K562 (cell line): ENCODE measurements around the gene UVRAG. TPM values are rescaled to one million over a fixed set of nuclear protein-coding genes. Genes with fewer than 3 reads are reported as not detected.

Experiments
- ATAC-seq: fragments of 200-7000 bp; cut with Tn5 transposase; 3 replicates; pipeline ENCODE4 v1.9.1; 2020; ENCODE audit warnings: moderate library complexity
- BruUV-seq: library from RNA; stranded (reverse); fragments of 400-500 nt; replicated peaks from 2 replicates; lab custom pipeline; 2021; lab: Mats Ljungman, UMichigan
- CTCF ChIA-PET: fragments of 300-600 bp; formaldehyde crosslinking; extraction: SDS; loops from one replicate; lab custom pipeline; 2021; ENCODE audit warnings: low intra/inter-chr PET ratio; lab: Yijun Ruan, JAX
- POLR2A ChIA-PET: fragments of 300-600, 350-650 bp; sonication (Branson Sonifier 250); formaldehyde crosslinking; extraction: SDS; loops from one replicate; lab custom pipeline; 2021; ENCODE audit warnings: antibody characterized with exemption, inconsistent platforms; lab: Yijun Ruan, JAX
- DNase-seq, 4 experiments: peaks; one replicate each; pipeline versions ENCODE4 v3.0.0 to v3.0.0-alpha.2; 2011 to 2018; ENCODE audit warnings: low spot score in 3 of 4, mixed read lengths in 3 of 4; ENCODE audit errors: extremely low read depth in 1 of 4
- FAIRE-seq: peaks from 2 replicates; lab custom pipeline; 2011; peaks lifted over from hg19 to GRCh38; lab: Jason Lieb, UNC
- H2AFZ ChIP-seq: 2 replicates; pipeline ENCODE4 v1.6.0; 2011; ENCODE audit warnings: low read depth, low read length, control low read depth, inconsistent platforms
- H3K27ac ChIP-seq: fragments of 200-600 bp; 3 replicates; pipeline ENCODE4 v1.8.0; 2011; ENCODE audit warnings: low read depth, mild to moderate bottlenecking, control low read depth, inconsistent platforms, low read length, moderate library complexity, mixed read lengths; ENCODE audit errors: extremely low read depth
- H3K27me3 ChIP-seq, 2 experiments: fragments of 300-600 bp in 1 of 2; 2 replicates in 1 of 2; 3 replicates in 1 of 2; pipeline versions ENCODE4 v1.6.0 to v1.8.0; 2011; ENCODE audit warnings: inconsistent platforms in 2 of 2, low read length in 2 of 2, mild to moderate bottlenecking in 1 of 2, mixed read lengths in 1 of 2, moderate library complexity in 1 of 2; ENCODE audit not compliant: control insufficient read depth in 2 of 2, insufficient read depth in 2 of 2
- H3K36me3 ChIP-seq: fragments of 300-600 bp; 3 replicates; pipeline ENCODE4 v1.8.0; 2011; ENCODE audit warnings: mild to moderate bottlenecking, low read length, inconsistent platforms; ENCODE audit not compliant: control insufficient read depth, insufficient read depth
- H3K4me1 ChIP-seq, 2 experiments: fragments of 200-600 bp in 1 of 2; replicated peaks in 1 of 2; 2 replicates in 1 of 2; 3 replicates in 1 of 2; pipeline versions ENCODE4 v1.5.1 to v1.8.0; 2011; ENCODE audit warnings: inconsistent platforms in 2 of 2, low read length in 2 of 2, mild to moderate bottlenecking in 1 of 2, mixed read lengths in 1 of 2, moderate library complexity in 1 of 2; ENCODE audit not compliant: control insufficient read depth in 2 of 2, insufficient read depth in 2 of 2
- H3K4me2 ChIP-seq: 2 replicates; pipeline ENCODE4 v1.6.1; 2011; ENCODE audit warnings: low read length, control low read depth, inconsistent platforms, mixed read lengths; ENCODE audit not compliant: insufficient read depth
- H3K4me3 ChIP-seq: fragments of 200-600 bp; sonication (generic), shearing (Covaris generic); 2 replicates; pipeline ENCODE4 v1.5.1; 2016; ENCODE audit warnings: control low read depth, inconsistent platforms
- H3K79me2 ChIP-seq: fragments of 200-600 bp; 3 replicates; pipeline ENCODE4 v1.8.0; 2011; ENCODE audit warnings: low read length, inconsistent platforms; ENCODE audit not compliant: control insufficient read depth, insufficient read depth
- H3K9ac ChIP-seq, 2 experiments: 2 replicates each; pipeline versions ENCODE4 v1.6.0 to v1.6.1; 2011; ENCODE audit warnings: low read depth in 2 of 2, low read length in 2 of 2, control low read depth in 1 of 2, inconsistent platforms in 1 of 2, mild to moderate bottlenecking in 1 of 2, mixed read lengths in 1 of 2; ENCODE audit not compliant: insufficient read depth in 1 of 2
- H3K9me1 ChIP-seq: one replicate; pipeline ENCODE4 v1.6.0; 2011; ENCODE audit warnings: inconsistent platforms, mild to moderate bottlenecking, low read length, moderate library complexity; ENCODE audit not compliant: control insufficient read depth, insufficient read depth
- H3K9me3 ChIP-seq: replicated peaks from 2 replicates; pipeline ENCODE4 v1.5.1; 2011; ENCODE audit warnings: low read depth, low read length, inconsistent platforms; ENCODE audit not compliant: control insufficient read depth, insufficient read depth
- H4K20me1 ChIP-seq: replicated peaks from 2 replicates; pipeline ENCODE4 v1.6.1; 2011; ENCODE audit warnings: low read length, inconsistent platforms, mixed read lengths; ENCODE audit not compliant: control insufficient read depth, insufficient read depth
- C11orf30 ChIP-seq: fragments of 450-650 bp; IDR thresholded peaks from 2 replicates; pipeline ENCODE4 v1.6.1; 2016; ENCODE audit warnings: low read depth, mild to moderate bottlenecking
- FOXK2 ChIP-seq, 2 experiments: fragments of 450-650 bp; IDR thresholded peaks in 1 of 2; conservative IDR thresholded peaks in 1 of 2; 2 replicates each; pipeline ENCODE4 v1.6.1; 2016; ENCODE audit warnings: low read depth in 2 of 2, mild to moderate bottlenecking in 1 of 2
- MAFF ChIP-seq: IDR thresholded peaks from 2 replicates; pipeline ENCODE4 v1.6.1; 2012; ENCODE audit warnings: low read length, improper control_type of control experiment
- MAFG ChIP-seq: fragments of 450-650 bp; conservative IDR thresholded peaks from 2 replicates; pipeline ENCODE4 v1.6.1; 2016; ENCODE audit warnings: missing genetic modification characterization, missing compliant biosample characterization
- MAFK ChIP-seq: IDR thresholded peaks from 2 replicates; pipeline ENCODE4 v1.6.1; 2011; ENCODE audit warnings: low read length, improper control_type of control experiment
- PCBP1 ChIP-seq: fragments of 200-400 bp; formaldehyde crosslinking; IDR thresholded peaks from 2 replicates; pipeline ENCODE4 v1.6.1; 2018; ENCODE audit warnings: mild to moderate bottlenecking, low read depth, low read length; ENCODE audit not compliant: poor library complexity, severe bottlenecking
- RBM22 ChIP-seq: fragments of 200-400 bp; formaldehyde crosslinking; IDR thresholded peaks from 2 replicates; pipeline ENCODE4 v1.6.1; 2018; ENCODE audit warnings: low read length, low read depth; ENCODE audit not compliant: poor library complexity, severe bottlenecking
- ZBTB34 ChIP-seq: fragments of 250-450 bp; sonication (Bioruptor Pico); IDR thresholded peaks from 2 replicates; pipeline ENCODE4 v1.8.0; 2021; ENCODE audit warnings: mild to moderate bottlenecking, moderate library complexity
- ZFP30 ChIP-seq: fragments of 250-450 bp; sonication (Bioruptor Pico); IDR thresholded peaks from 2 replicates; pipeline ENCODE4 v1.8.0; 2022; ENCODE audit warnings: moderate library complexity, mild to moderate bottlenecking, inconsistent platforms, borderline replicate concordance
- ZNF316 ChIP-seq: fragments of 450-650 bp; IDR thresholded peaks from 2 replicates; pipeline ENCODE4 v1.6.1; 2016
- WGBS: fragments of 100-300 bp; shearing (Covaris generic); methylation state at CpG from one replicate; pipeline ENCODE4 v1.1.6; 2016; ENCODE audit warnings: low coverage, mixed read lengths; ENCODE audit not compliant: insufficient coverage; ENCODE audit errors: missing lambda C conversion rate; 5-methylcytosine and 5-hydroxymethylcytosine counted together
- in situ Hi-C: fragments of 300-500 bp; cut with MboI; formaldehyde crosslinking; loops from 4 replicates; pipeline ENCODE4 v1.15.0; 2018; ENCODE audit warnings: inconsistent platforms, mixed read lengths
- intact Hi-C: fragments of 100-400 bp; cut with micrococcal nuclease; formaldehyde crosslinking; loops from 2 replicates; pipeline ENCODE4 v1.14.2; 2022
- polyA plus RNA-seq, 8 experiments: library from polyadenylated mRNA; depleted of rRNA in 4 of 8; stranded (reverse) in 5 of 8; unstranded in 3 of 8; fragments of >200 nt; fragmentation: Nextera tagmentation in 2 of 8; fragmentation: Illumina TruSeq in 1 of 8; extraction: Ambion mirVana in 2 of 8; extraction: Trizol in 1 of 8; gene quantifications; 2 replicates each; pipeline versions ENCODE4 v1.2.1 to v1.2.3, GENCODE V29; 2011 to 2014; ENCODE audit warnings: inconsistent platforms in 1 of 8, missing spikeins in 1 of 8
- total RNA-seq, 7 experiments: library from RNA; depleted of rRNA in 6 of 7; stranded (reverse); fragments of >200 nt in 6 of 7; fragmentation: Illumina TruSeq in 2 of 7; extraction: Trizol in 2 of 7; gene quantifications; 2 replicates each; pipeline versions ENCODE4 v1.2.1 to v1.2.3, GENCODE V29; 2011 to 2021; ENCODE audit warnings: low replicate concordance in 1 of 7

UVRAG gene
- total and polyA plus RNA-seq, 9 of the 15 experiments (the other 6 are each of a cell fraction or from before 2014, with no cell fraction given), result 3.1 to 17.8 (median 12.4) TPM

- FAIRE-seq, result no peak
- 100% methylated on average over 2 of the region's 2 CpGs for WGBS
- POLR2A ChIA-PET, result no interaction called here
Observed at GRCh38 chr11:75859614-75860013, 44.6 kb downstream of the UVRAG start.

More at GRCh38 chr11:75859614-75860013, 44.6 kb downstream of the UVRAG start:
- Histone ChIP-seq H2AFZ (no peak overlapping the region), H3K9me3 (no peaks in the 10 kb centered on the region), H3K27me3 (no peaks in the 10 kb centered on the region), H3K36me3 (peaks cover 4% of the 10 kb centered on the region; the same call in 2 of the 3 replicates), H3K4me1 (no peaks in the 10 kb centered on the region; a peak in 1 of 5 replicates), H3K79me2 (peaks cover 5% of the 10 kb centered on the region; the same call in 2 of the 3 replicates), H3K27ac (no peak overlapping the region), H3K4me2 (no peak overlapping the region), H3K9me1 (no peaks in the 10 kb centered on the region), H3K9ac (no peak overlapping the region), H3K4me3 (no peak overlapping the region)
- CTCF ChIA-PET, result no interaction called here
- BruUV-seq, result no TSS peak
- TF ChIP-seq MAFG (peak; percentile 43; the same call in 1 of the 2 replicates), MAFK (peak; percentile 19; the same call in 1 of the 2 replicates), ZBTB34 (CRISPR knock-in tag) (no peak), FOXK2 (conservative IDR thresholded peaks at IDR 0.05 in 1 of 2, IDR thresholded peaks at IDR 0.05 in 1 of 2; ENCODE audit: low read depth in 2 of 2) (no peak), MAFF (peak; percentile 45; the same call in 1 of the 2 replicates), ZFP30 (CRISPR knock-in tag) (no peak), RBM22 (no peak), PCBP1 (no peak), ZNF316 (peak; percentile 80), C11orf30 (peak; percentile 66)
- TF ChIP-seq, all 486 proteins: peak for 5
- DNase-seq (no peak), ATAC-seq (no peak)
- intact Hi-C loops (no loop called here), in situ Hi-C loops (loop anchor here (10.0 to 25.0 kb wide), 2 partner anchors 135 to 422 kb away; partner anchors contain the start of gene KLHL35)
- H4K20me1 ChIP-seq, result no peaks in the 10 kb centered on the region
